Fibroblast of mammary gland (primary cell): ENCODE data around the gene DPP4.

Experiments
- DNase-seq: peaks from one replicate; pipeline ENCODE4 v3.0.0-alpha.2; 2010; ENCODE audit warnings: low read depth
- H3K4me3 ChIP-seq: 2 replicates; pipeline ENCODE4 v1.5.1; 2011; ENCODE audit warnings: low read depth, mild to moderate bottlenecking, low read length, moderate library complexity; ENCODE audit not compliant: control insufficient read depth
- CTCF ChIP-seq: conservative IDR thresholded peaks from 2 replicates; pipeline ENCODE4 v1.5.1; 2011; ENCODE audit warnings: low read depth, low read length, inconsistent platforms; ENCODE audit not compliant: control insufficient read depth, insufficient read depth

DPP4 gene

GRCh38 chr2:162100579-162100978, 26.6 kb upstream of the DPP4 start:
- DNase-seq: no peak
- no peak overlapping the region for H3K4me3 ChIP-seq
- no peak for TF ChIP-seq CTCF

GRCh38 chr2:162099836-162100235, 25.8 kb upstream of the DPP4 start:
- H3K4me3 ChIP-seq: no peak overlapping the region
- no peak for TF ChIP-seq CTCF
- no peak for DNase-seq

- no peak for TF ChIP-seq CTCF
- DNase-seq: peak; percentile 99
- H3K4me3 ChIP-seq: no peak overlapping the region
Observed at GRCh38 chr2:162092658-162093556, 18.9 kb upstream of the DPP4 start.

GRCh38 chr2:162092008-162092390, 18.0 kb upstream of the DPP4 start:
- no peak for TF ChIP-seq CTCF
- H3K4me3 ChIP-seq: no peak overlapping the region
- peak; percentile 60 for DNase-seq

- DNase-seq: peak; percentile 40
- no peak overlapping the region for H3K4me3 ChIP-seq
- TF ChIP-seq CTCF: peak; percentile 18
Observed at GRCh38 chr2:162091325-162092007, 17.5 kb upstream of the DPP4 start.

GRCh38 chr2:162090109-162090508, 16.1 kb upstream of the DPP4 start:
- H3K4me3 ChIP-seq: no peak overlapping the region
- peak; percentile 90 for DNase-seq
- TF ChIP-seq CTCF: no peak
